Tibial artery (tissue), 4 donors: ENCODE results near the gene SLC44A5.
"Not testable (repeated sequence)": the region's sequence is repeated elsewhere in the genome, so short reads cannot be mapped to it uniquely, and the experiment has no call there.

Source experiments
- DNase-seq, 2 donors: peaks; one replicate each; pipeline ENCODE4 v3.0.0-alpha.2; 2019
- H3K27ac ChIP-seq, 2 donors: fragments of 200-600 bp; sonication (generic) in 1 of 2; 1 replicate in 1 of 2; 2 replicates in 1 of 2; pipeline ENCODE4 v1.5.1; 2018 to 2019; ENCODE audit warnings: mild to moderate bottlenecking in 1 of 2
- H3K27me3 ChIP-seq, 2 donors: fragments of 200-600 bp; sonication (generic) in 1 of 2; one replicate each; pipeline versions ENCODE4 v1.5.1 to v1.6.0; 2016 to 2019
- H3K36me3 ChIP-seq, 3 donors: fragments of 200-600 bp; sonication (generic) in 2 of 3; one replicate each; pipeline ENCODE4 v1.5.1; 2016 to 2019; ENCODE audit warnings: mild to moderate bottlenecking in 2 of 3
- H3K4me1 ChIP-seq, 4 donors: fragments of 200-600 bp; sonication (generic) in 2 of 4; 1 replicate in 3 of 4; 2 replicates in 1 of 4; pipeline ENCODE4 v1.5.1; 2016 to 2019
- H3K4me3 ChIP-seq, 2 donors: fragments of 200-600 bp; sonication (generic) in 1 of 2; 1 replicate in 1 of 2; 2 replicates in 1 of 2; pipeline ENCODE4 v1.5.1; 2018 to 2019; ENCODE audit warnings: mild to moderate bottlenecking in 2 of 2
- H3K9me3 ChIP-seq, 3 donors: fragments of 200-600 bp; sonication (generic) in 1 of 3; one replicate each; pipeline ENCODE4 v1.5.1; 2016 to 2019
- intact Hi-C: fragments of 100-400 bp; cut with DNase I; formaldehyde crosslinking; loops from one replicate; pipeline ENCODE4 v1.15.0; 2023; ENCODE audit warnings: low total_unique reads
- TF ChIP-seq, protein P1 (sequence below), 2 experiments: fragments of 200-600 bp in 1 of 2; fragments of 450-650 bp in 1 of 2; IDR thresholded peaks; one replicate each; pipeline ENCODE4 v1.5.1; 2017 to 2019; ENCODE audit warnings: antibody characterized with exemption in 2 of 2, mild to moderate bottlenecking in 1 of 2, moderate library complexity in 1 of 2

The SLC44A5 gene

DNA sequence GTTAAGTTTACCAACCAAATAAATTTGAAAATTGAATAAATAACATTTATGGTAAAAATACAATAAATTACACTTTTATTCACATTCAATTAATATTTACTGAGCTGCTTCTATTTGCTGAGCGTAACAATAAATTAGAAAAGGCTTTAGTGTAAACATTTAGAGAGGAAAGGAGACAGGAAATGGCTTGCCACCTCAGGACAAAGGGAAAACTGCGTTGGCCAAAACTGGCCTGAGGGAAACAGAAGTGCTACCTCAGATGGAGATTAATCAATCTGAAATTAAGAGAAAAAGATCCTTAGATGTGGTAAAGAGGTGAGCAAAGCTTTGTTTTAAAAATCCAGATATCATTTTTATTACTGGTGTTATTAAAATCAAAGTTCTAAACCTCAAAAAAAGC is 128.0 kb downstream of the SLC44A5 start:
- intact Hi-C loops: no loop called here
- no peaks in the 10 kb centered on the region for H3K27me3 ChIP-seq
- no peak for DNase-seq

DNA sequence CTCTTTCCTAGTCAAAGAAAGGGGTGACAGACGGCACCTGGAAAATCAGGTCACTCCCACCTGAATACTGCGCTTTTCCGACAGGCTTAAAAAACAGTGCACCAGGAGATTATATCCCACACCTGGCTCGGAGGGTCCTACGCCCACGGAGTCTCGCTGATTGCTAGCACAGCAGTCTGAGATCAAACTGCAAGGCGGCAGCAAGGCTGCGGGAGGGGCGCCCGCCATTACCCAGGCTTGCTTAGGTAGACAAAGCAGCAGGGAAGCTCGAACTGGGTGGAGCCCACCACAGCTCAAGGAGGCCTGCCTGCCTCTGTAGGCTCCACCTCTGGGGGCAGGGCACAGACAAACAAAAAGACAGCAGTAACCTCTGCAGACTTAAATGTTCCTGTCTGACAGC is 134.4 kb downstream of the SLC44A5 start:
- H3K9me3 ChIP-seq, DNase-seq, H3K27me3 ChIP-seq, H3K4me1 ChIP-seq, intact Hi-C loops, H3K4me3 ChIP-seq, H3K36me3 ChIP-seq, H3K27ac ChIP-seq: not testable (repeated sequence)

More for the DNA sequence above, 128.0 kb downstream of the SLC44A5 start:
- no peaks in the 10 kb centered on the region for H3K36me3 ChIP-seq
- H3K27ac ChIP-seq: no peak overlapping the region
- TF ChIP-seq, protein P1, sequence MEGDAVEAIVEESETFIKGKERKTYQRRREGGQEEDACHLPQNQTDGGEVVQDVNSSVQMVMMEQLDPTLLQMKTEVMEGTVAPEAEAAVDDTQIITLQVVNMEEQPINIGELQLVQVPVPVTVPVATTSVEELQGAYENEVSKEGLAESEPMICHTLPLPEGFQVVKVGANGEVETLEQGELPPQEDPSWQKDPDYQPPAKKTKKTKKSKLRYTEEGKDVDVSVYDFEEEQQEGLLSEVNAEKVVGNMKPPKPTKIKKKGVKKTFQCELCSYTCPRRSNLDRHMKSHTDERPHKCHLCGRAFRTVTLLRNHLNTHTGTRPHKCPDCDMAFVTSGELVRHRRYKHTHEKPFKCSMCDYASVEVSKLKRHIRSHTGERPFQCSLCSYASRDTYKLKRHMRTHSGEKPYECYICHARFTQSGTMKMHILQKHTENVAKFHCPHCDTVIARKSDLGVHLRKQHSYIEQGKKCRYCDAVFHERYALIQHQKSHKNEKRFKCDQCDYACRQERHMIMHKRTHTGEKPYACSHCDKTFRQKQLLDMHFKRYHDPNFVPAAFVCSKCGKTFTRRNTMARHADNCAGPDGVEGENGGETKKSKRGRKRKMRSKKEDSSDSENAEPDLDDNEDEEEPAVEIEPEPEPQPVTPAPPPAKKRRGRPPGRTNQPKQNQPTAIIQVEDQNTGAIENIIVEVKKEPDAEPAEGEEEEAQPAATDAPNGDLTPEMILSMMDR (IDR thresholded peaks at IDR 0.05): no peak
- no peaks in the 10 kb centered on the region for H3K9me3 ChIP-seq
- H3K4me1 ChIP-seq: no peaks in the 10 kb centered on the region
- no peak overlapping the region for H3K4me3 ChIP-seq

DNA sequence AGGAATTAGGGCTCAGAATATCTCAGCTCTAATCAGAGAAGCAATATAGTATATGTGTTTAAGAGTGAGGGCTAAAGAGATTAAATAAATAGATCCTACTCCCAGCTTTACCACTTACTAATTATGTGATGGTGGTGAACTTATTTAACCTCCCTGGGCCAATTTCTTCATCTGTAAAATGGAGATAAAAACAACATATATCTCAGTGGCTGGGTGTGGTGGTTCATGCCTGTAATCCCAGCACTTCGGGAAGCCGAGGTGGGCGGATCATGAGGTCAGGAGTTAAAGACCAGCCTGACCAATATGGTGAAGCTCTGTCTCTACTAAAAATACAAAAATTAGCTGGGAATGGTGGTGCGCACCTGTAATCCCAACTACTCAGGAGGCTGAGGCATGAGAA is 135.2 kb downstream of the SLC44A5 start:
- no peaks in the 10 kb centered on the region for H3K27me3 ChIP-seq
- intact Hi-C loops: no loop called here
- TF ChIP-seq, protein P1 (IDR thresholded peaks at IDR 0.05): no peak
- H3K27ac ChIP-seq: no peak overlapping the region
- no peak overlapping the region for H3K4me3 ChIP-seq
- no peaks in the 10 kb centered on the region for H3K36me3 ChIP-seq
- no peaks in the 10 kb centered on the region for H3K9me3 ChIP-seq
- H3K4me1 ChIP-seq: no peaks in the 10 kb centered on the region
- DNase-seq: no peak

DNA sequence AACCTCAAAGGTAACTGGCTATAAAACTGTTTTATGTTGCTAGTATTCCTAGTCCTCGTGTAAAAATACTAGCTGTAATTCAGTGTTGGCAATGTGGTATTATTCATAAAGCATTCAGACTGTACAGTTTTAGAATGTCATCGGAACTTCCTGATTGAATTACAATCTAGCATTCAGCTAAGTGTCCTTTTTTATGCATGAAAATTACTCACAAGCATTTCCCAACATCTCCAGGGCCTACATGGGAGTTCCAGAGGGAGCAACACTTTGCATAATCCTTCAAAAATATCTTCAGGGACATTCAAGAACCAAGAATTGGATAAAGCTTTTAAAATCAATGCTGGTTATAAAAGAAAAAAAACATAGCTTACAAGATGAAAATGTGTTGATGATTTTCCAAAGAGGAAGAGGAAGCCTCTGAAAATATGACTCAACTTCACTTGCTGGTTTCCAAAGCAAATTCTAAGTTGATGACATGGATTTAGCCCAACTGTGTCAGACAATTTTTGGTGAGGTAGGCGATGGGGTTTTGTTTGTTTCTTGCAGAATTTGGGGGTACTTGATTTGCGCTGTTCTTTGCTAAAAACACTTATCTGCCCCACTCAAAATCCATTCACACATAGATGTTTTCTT is 137.8 kb downstream of the SLC44A5 start:
- no peaks in the 10 kb centered on the region for H3K4me1 ChIP-seq
- TF ChIP-seq, protein P1 (IDR thresholded peaks at IDR 0.05): no peak
- intact Hi-C loops: no loop called here
- H3K27me3 ChIP-seq: no peaks in the 10 kb centered on the region
- H3K36me3 ChIP-seq: no peaks in the 10 kb centered on the region
- no peaks in the 10 kb centered on the region for H3K9me3 ChIP-seq
- DNase-seq: no peak
- H3K4me3 ChIP-seq: no peak overlapping the region
- no peak overlapping the region for H3K27ac ChIP-seq

DNA sequence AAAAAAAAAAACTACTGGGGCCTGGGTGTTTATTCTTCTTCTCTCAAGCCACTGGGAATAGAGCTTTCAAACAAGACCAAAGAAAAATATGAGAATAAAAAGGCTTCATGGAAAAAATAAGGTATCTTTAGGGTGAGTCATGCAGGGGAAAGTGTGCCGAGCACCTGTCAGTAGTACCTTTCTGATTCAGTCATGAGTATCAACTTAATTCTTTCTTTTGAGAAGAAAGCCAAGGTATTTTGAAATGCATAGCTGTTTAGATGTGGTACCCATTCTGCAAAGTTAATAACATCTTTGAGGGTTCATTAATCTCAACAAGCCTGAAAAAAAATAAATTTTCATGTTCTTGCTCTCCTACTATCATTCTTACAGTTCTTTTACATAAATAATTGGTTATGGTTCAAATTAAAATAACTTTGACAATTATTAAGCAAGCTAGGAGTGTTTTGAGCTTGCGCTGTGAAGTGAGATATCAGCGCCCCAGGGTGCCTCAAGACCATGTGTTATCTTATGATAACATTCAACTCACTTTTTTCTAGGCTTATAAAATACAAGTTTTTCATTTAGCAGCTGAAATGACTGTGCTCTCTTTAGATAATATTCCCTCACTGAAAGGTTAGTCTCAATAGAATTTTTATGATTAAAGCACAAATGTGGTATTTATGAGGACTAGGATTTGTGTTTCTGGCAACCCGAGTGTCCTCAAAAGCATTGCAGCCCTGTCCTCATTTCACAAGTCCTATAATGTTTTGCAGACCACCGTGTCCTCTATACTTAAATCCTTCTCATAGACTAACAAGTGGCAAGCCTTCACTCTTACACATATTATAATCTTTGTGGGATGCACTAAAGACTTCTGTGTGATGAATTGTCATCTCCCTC is 138.6 kb downstream of the SLC44A5 start:
- Histone ChIP-seq H3K4me1 (no peaks in the 10 kb centered on the region), H3K27ac (no peak overlapping the region), H3K27me3 (no peaks in the 10 kb centered on the region), H3K9me3 (no peaks in the 10 kb centered on the region), H3K36me3 (no peaks in the 10 kb centered on the region), H3K4me3 (no peak overlapping the region)
- DNase-seq: no peak
- TF ChIP-seq, protein P1 (IDR thresholded peaks at IDR 0.05): no peak
- intact Hi-C loops: no loop called here

DNA sequence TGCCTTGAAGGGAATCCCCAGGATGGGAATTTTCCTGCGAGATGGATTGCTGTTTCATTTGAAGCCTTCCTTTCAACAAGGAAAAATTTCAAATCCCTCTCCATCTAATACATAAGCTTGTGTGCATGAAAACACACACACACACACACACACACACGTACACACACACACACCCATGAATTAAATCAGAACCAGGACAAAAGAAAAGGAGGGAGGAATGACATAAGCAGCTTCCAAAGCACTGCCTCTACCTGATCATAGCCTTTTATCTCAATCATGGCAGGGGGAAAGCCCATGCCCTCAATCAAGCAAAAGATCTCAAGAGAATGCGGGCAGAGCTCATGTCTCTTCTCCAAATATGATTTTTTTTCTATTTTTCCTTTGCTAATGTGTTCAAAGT is 139.7 kb downstream of the SLC44A5 start:
- Histone ChIP-seq H3K4me1 (no peaks in the 10 kb centered on the region), H3K4me3 (no peak overlapping the region), H3K9me3 (no peaks in the 10 kb centered on the region), H3K36me3 (no peaks in the 10 kb centered on the region), H3K27ac (no peak overlapping the region), H3K27me3 (no peaks in the 10 kb centered on the region)
- TF ChIP-seq, protein P1 (IDR thresholded peaks at IDR 0.05): no peak
- no peak for DNase-seq
- intact Hi-C loops: no loop called here
